H1 (cell line): ENCODE measurements around the gene ANO2. TPM values are rescaled to one million over a fixed set of nuclear protein-coding genes. Genes with fewer than 3 reads are reported as not detected.

Experiments
- CTCF ChIA-PET: fragments of 300-600 bp; sonication (Branson Sonifier 250); formaldehyde crosslinking; loops from one replicate; lab custom pipeline; 2021; ENCODE audit not compliant: partially characterized antibody; lab: Charles Lee
- POLR2A ChIA-PET: fragments of 300-600 bp; sonication (Branson Sonifier 250); formaldehyde crosslinking; loops from one replicate; lab custom pipeline; 2021; ENCODE audit warnings: inconsistent platforms; ENCODE audit not compliant: partially characterized antibody; lab: Charles Lee
- DNase-seq, 2 experiments: peaks; one replicate each; pipeline versions ENCODE4 v3.0.0 to v3.0.0-alpha.2; 2010 to 2022; ENCODE audit warnings: low spot score in 2 of 2, low read depth in 1 of 2, mixed read lengths in 1 of 2
- FAIRE-seq: peaks from 2 replicates; lab custom pipeline; 2011; peaks lifted over from hg19 to GRCh38; lab: Jason Lieb, UNC
- H2AFZ ChIP-seq: 2 replicates; pipeline ENCODE4 v1.8.1; 2012; ENCODE audit warnings: low read length, inconsistent platforms
- H2AK5ac ChIP-seq: 2 replicates; pipeline ENCODE4 v1.6.1; 2013; ENCODE audit warnings: low read depth, low read length
- H2BK120ac ChIP-seq: replicated peaks from 2 replicates; pipeline ENCODE3; 2013; ENCODE audit warnings: low read depth, low read length, inconsistent platforms
- H2BK12ac ChIP-seq: 2 replicates; pipeline ENCODE4 v1.6.1; 2013; ENCODE audit warnings: low read depth, low read length
- H2BK15ac ChIP-seq: 2 replicates; pipeline ENCODE4 v1.6.1; 2013; ENCODE audit warnings: low read length
- H2BK20ac ChIP-seq: 2 replicates; pipeline ENCODE4 v1.6.1; 2013; ENCODE audit warnings: low read length
- H2BK5ac ChIP-seq: 2 replicates; pipeline ENCODE4 v1.6.1; 2013; ENCODE audit warnings: low read depth, low read length
- H3K14ac ChIP-seq: 2 replicates; pipeline ENCODE4 v1.6.1; 2013; ENCODE audit warnings: inconsistent platforms; ENCODE audit not compliant: insufficient read length
- H3K18ac ChIP-seq: 2 replicates; pipeline ENCODE4 v1.6.1; 2013; ENCODE audit warnings: low read length; ENCODE audit errors: extremely low read depth
- H3K23ac ChIP-seq: 2 replicates; pipeline ENCODE4 v1.6.1; 2013; ENCODE audit warnings: inconsistent platforms; ENCODE audit not compliant: insufficient read length
- H3K23me2 ChIP-seq: 2 replicates; pipeline ENCODE4 v1.6.1; 2013; ENCODE audit warnings: low read depth, low read length
- H3K27ac ChIP-seq: 2 replicates; pipeline ENCODE4 v1.6.1; 2011; ENCODE audit warnings: low read depth, low read length, inconsistent platforms
- H3K27me3 ChIP-seq, 4 experiments: replicated peaks in 1 of 4; 1 replicate in 1 of 4; 2 replicates in 3 of 4; pipeline versions ENCODE4 v1.6.1 to v1.8.1; 2011 to 2013; ENCODE audit warnings: low read length in 3 of 4, mild to moderate bottlenecking in 3 of 4, inconsistent platforms in 2 of 4, mixed read lengths in 2 of 4, moderate library complexity in 1 of 4; ENCODE audit not compliant: control insufficient read depth in 3 of 4, insufficient read depth in 3 of 4; ENCODE audit errors: extremely low read depth in 1 of 4
- H3K36me3 ChIP-seq, 4 experiments: 2 replicates each; pipeline versions ENCODE4 v1.6.1 to v1.8.1; 2011 to 2013; ENCODE audit warnings: mild to moderate bottlenecking in 4 of 4, low read length in 3 of 4, moderate library complexity in 2 of 4, control low read depth in 1 of 4, inconsistent platforms in 1 of 4; ENCODE audit not compliant: insufficient read depth in 4 of 4, control insufficient read depth in 2 of 4
- H3K4ac ChIP-seq: replicated peaks from 2 replicates; pipeline ENCODE3; 2013; ENCODE audit warnings: low read length, low read depth, mixed read lengths, inconsistent platforms; ENCODE audit not compliant: insufficient read length
- H3K4me1 ChIP-seq, 4 experiments: replicated peaks in 1 of 4; 1 replicate in 1 of 4; 2 replicates in 3 of 4; pipeline versions ENCODE4 v1.6.1 to v1.8.1; 2011 to 2013; ENCODE audit warnings: low read length in 3 of 4, inconsistent platforms in 2 of 4, mixed read lengths in 1 of 4; ENCODE audit not compliant: insufficient read depth in 4 of 4, control insufficient read depth in 3 of 4
- H3K4me2 ChIP-seq, 2 experiments: 2 replicates each; pipeline versions ENCODE4 v1.6.1 to v1.8.1; 2011 to 2013; ENCODE audit warnings: low read depth in 2 of 2, low read length in 2 of 2, control low read depth in 1 of 2, inconsistent platforms in 1 of 2, mild to moderate bottlenecking in 1 of 2; ENCODE audit not compliant: insufficient read depth in 1 of 2
- H3K4me3 ChIP-seq, 4 experiments: fragments of 200-600, 300-600 bp in 1 of 4; sonication (generic), shearing (Covaris generic), sonication (Bioruptor Twin) in 1 of 4; 2 replicates each; pipeline versions ENCODE4 v1.5.1 to v1.8.1; 2011 to 2016; ENCODE audit warnings: low read length in 4 of 4, low read depth in 3 of 4, control low read depth in 2 of 4, inconsistent platforms in 2 of 4, mild to moderate bottlenecking in 2 of 4, mixed read lengths in 1 of 4, moderate library complexity in 1 of 4; ENCODE audit not compliant: insufficient read depth in 2 of 4; ENCODE audit errors: extremely low read depth in 1 of 4
- H3K56ac ChIP-seq: replicated peaks from 2 replicates; pipeline ENCODE3; 2013; ENCODE audit warnings: low read depth, mild to moderate bottlenecking, mixed read lengths, low read length, inconsistent platforms; ENCODE audit not compliant: insufficient read length
- H3K79me1 ChIP-seq: 2 replicates; pipeline ENCODE4 v1.6.1; 2013; ENCODE audit warnings: low read depth, low read length, control low read depth
- H3K79me2 ChIP-seq, 2 experiments: 2 replicates each; pipeline versions ENCODE4 v1.6.1 to v1.8.1; 2012 to 2013; ENCODE audit warnings: low read length in 2 of 2, mild to moderate bottlenecking in 2 of 2, inconsistent platforms in 1 of 2; ENCODE audit not compliant: insufficient read depth in 2 of 2, control insufficient read depth in 1 of 2
- H3K9ac ChIP-seq, 4 experiments: replicated peaks in 1 of 4; 1 replicate in 1 of 4; 2 replicates in 3 of 4; pipeline versions ENCODE4 v1.6.1 to v1.8.1; 2011 to 2013; ENCODE audit warnings: low read depth in 3 of 4, low read length in 3 of 4, control low read depth in 2 of 4, mild to moderate bottlenecking in 2 of 4, moderate library complexity in 2 of 4, inconsistent platforms in 1 of 4; ENCODE audit errors: extremely low read depth in 1 of 4
- H3K9me3 ChIP-seq, 2 experiments: 2 replicates each; pipeline versions ENCODE4 v1.6.1 to v1.8.1; 2012 to 2013; ENCODE audit warnings: mild to moderate bottlenecking in 2 of 2, moderate library complexity in 2 of 2, control low read depth in 1 of 2, inconsistent platforms in 1 of 2, low read depth in 1 of 2, low read length in 1 of 2, mixed read lengths in 1 of 2; ENCODE audit not compliant: insufficient read depth in 2 of 2
- H4K20me1 ChIP-seq, 2 experiments: replicated peaks in 1 of 2; 2 replicates each; pipeline versions ENCODE3 to v1.8.1; 2011 to 2013; ENCODE audit warnings: inconsistent platforms in 2 of 2, low read length in 2 of 2, mild to moderate bottlenecking in 1 of 2; ENCODE audit not compliant: insufficient read depth in 2 of 2, control insufficient read depth in 1 of 2
- H4K5ac ChIP-seq: 2 replicates; pipeline ENCODE4 v1.6.1; 2013; ENCODE audit warnings: low read length, low read depth, mixed read lengths, inconsistent platforms; ENCODE audit not compliant: insufficient read length
- H4K8ac ChIP-seq: 2 replicates; pipeline ENCODE4 v1.8.0; 2013; ENCODE audit warnings: mild to moderate bottlenecking, moderate library complexity, low read length, inconsistent platforms; ENCODE audit not compliant: insufficient read depth; ENCODE audit errors: extremely low read depth
- H4K91ac ChIP-seq: replicated peaks from 2 replicates; pipeline ENCODE3; 2013; ENCODE audit warnings: low read length, mixed read lengths, inconsistent platforms; ENCODE audit not compliant: insufficient read length
- CREB1 ChIP-seq: IDR thresholded peaks from 2 replicates; pipeline ENCODE4 v1.6.1; 2012; ENCODE audit warnings: inconsistent platforms
- E2F6 ChIP-seq: IDR thresholded peaks from 2 replicates; pipeline ENCODE4 v1.6.1; 2012; ENCODE audit warnings: inconsistent platforms
- HDAC2 ChIP-seq, 2 experiments: fragments of 300-600 bp in 1 of 2; sonication (generic) in 1 of 2; IDR thresholded peaks; 2 replicates each; pipeline ENCODE4 v1.6.1; 2011 to 2012; ENCODE audit warnings: low read depth in 2 of 2, low read length in 2 of 2, mild to moderate bottlenecking in 2 of 2, moderate library complexity in 2 of 2, borderline replicate concordance in 1 of 2, inconsistent platforms in 1 of 2
- KDM1A ChIP-seq: fragments of 200-600, 300-600 bp; sonication (generic); IDR thresholded peaks from 2 replicates; pipeline ENCODE4 v1.7.1; 2016; ENCODE audit warnings: mild to moderate bottlenecking, low read length, borderline replicate concordance
- WGBS, 2 experiments: shearing (Covaris generic) in 1 of 2; methylation state at CpG; one replicate each; pipeline versions ENCODE4 v1.1.6 to v1.1.7; 2013 to 2015; ENCODE audit warnings: low lambda C conversion rate in 2 of 2, mixed read lengths in 2 of 2, inconsistent platforms in 1 of 2, low coverage in 1 of 2, missing lambda C conversion rate in 1 of 2; ENCODE audit not compliant: insufficient replicate concordance in 2 of 2, insufficient coverage in 1 of 2, insufficient read length in 1 of 2; ENCODE audit errors: extremely low coverage in 1 of 2, missing lambda C conversion rate in 1 of 2; 5-methylcytosine and 5-hydroxymethylcytosine counted together
- polyA plus RNA-seq, 7 experiments: library from polyadenylated mRNA; depleted of rRNA in 3 of 7; stranded (reverse) in 5 of 7; unstranded in 2 of 7; fragments of >200 nt in 5 of 7; fragments of 200-250 nt in 2 of 7; gene quantifications; 1 replicate in 5 of 7; 2 replicates in 1 of 7; 4 replicates in 1 of 7; pipeline versions ENCODE4 v1.2.1 to v1.2.3, GENCODE V29; 2011 to 2013; ENCODE audit warnings: missing spikeins in 2 of 7, mixed read lengths in 2 of 7
- total RNA-seq: library from RNA; stranded (reverse); fragmentation: NEBNext Ultra II Directional; extraction: Animal tissue kit (Norgen Biotek cat#: 25700); gene quantifications from 2 replicates; pipeline ENCODE4 v1.2.1, GENCODE V29; 2021

The ANO2 gene
- total and polyA plus RNA-seq, 2 of the 8 experiments (the other 6 are each of a cell fraction or from before 2014, with no cell fraction given): 1.9 to 5.5 TPM

GRCh38 chr12:5830111-5830510, 114.9 kb downstream of the ANO2 start:
- H3K18ac ChIP-seq: no peak overlapping the region
- H3K79me1 ChIP-seq: no peaks in the 10 kb centered on the region
- WGBS, 2 experiments: 55% methylated on average over 6 of the region's 6 CpGs; no CpG with 5 or more reads in 1 of the 2 experiments
- no peaks in the 10 kb centered on the region for H3K9me3 ChIP-seq
- H2AFZ ChIP-seq: no peak overlapping the region
- CTCF ChIA-PET: interaction anchor here (1.1 kb wide), 1 partner anchor 69 kb away, joined by 4 read pairs; no protein-coding TSS in a partner anchor
- no peaks in the 10 kb centered on the region for H3K36me3 ChIP-seq
- no peak overlapping the region for H3K56ac ChIP-seq
- H3K79me2 ChIP-seq: no peaks in the 10 kb centered on the region
- no peak overlapping the region for H4K8ac ChIP-seq
- H3K4ac ChIP-seq: no peak overlapping the region
- no peak overlapping the region for H3K14ac ChIP-seq
- no peak overlapping the region for H3K4me3 ChIP-seq
- H2AK5ac ChIP-seq: no peak overlapping the region
- H3K9ac ChIP-seq: no peak overlapping the region
- H2BK20ac ChIP-seq: no peak overlapping the region
- no peak overlapping the region for H2BK15ac ChIP-seq
- no peak overlapping the region for H4K91ac ChIP-seq
- FAIRE-seq: peak; percentile 55
- H4K5ac ChIP-seq: no peak overlapping the region
- H2BK120ac ChIP-seq: no peak overlapping the region
- no peak overlapping the region for H3K23ac ChIP-seq
- H3K23me2 ChIP-seq: no peaks in the 10 kb centered on the region
- DNase-seq: no peak
- H3K4me2 ChIP-seq: no peak overlapping the region
- no peaks in the 10 kb centered on the region for H3K27me3 ChIP-seq
- H3K4me1 ChIP-seq: peaks cover 4 to 13% (median 8%) of the 10 kb centered on the region in 4 experiments
- TF ChIP-seq HDAC2 (IDR thresholded peaks at IDR 0.05; ENCODE audit: borderline replicate concordance in 1 of 2, low read depth in 2 of 2, low read length in 2 of 2) (no peak), CREB1 (no peak), KDM1A (no peak), E2F6 (no peak)
- no peak overlapping the region for H2BK5ac ChIP-seq
- no peak overlapping the region for H3K27ac ChIP-seq
- POLR2A ChIA-PET: no interaction called here
- 0 out of 2 replicates have a peak overlapping the region, but pooled peaks have one; percentile 0 for H2BK12ac ChIP-seq
- H4K20me1 ChIP-seq: no peaks in the 10 kb centered on the region
